ENCODE data around the gene PPM1E.

GRCh38 chr17:58755269-58755576 lies 431 bp upstream of the PPM1E start:
- TF ChIP-seq POLR2AphosphoS5 (IDR thresholded peaks at IDR 0.05; ENCODE audit: low read depth, low read length) (no peak), REST (IDR thresholded peaks at IDR 0.05; ENCODE audit: insufficient read depth in 1 of 2, low read depth in 2 of 2, low read length in 2 of 2) (no peak), SIN3A (IDR thresholded peaks at IDR 0.05; ENCODE audit: borderline replicate concordance, insufficient read depth, low read length) (no peak), TAF1 (IDR thresholded peaks at IDR 0.05; ENCODE audit: borderline replicate concordance, insufficient read depth, low read length) (no peak), FOXP2 (optimal IDR thresholded peaks at IDR 0.05; ENCODE audit: borderline replicate concordance, extremely low read depth, extremely low read length, insufficient read depth) (no peak)
